WTC11 (cell line): ENCODE results near the gene XRCC4. TPM values are rescaled to one million over a fixed set of nuclear protein-coding genes. Genes with fewer than 3 reads are reported as not detected.
"Not testable (repeated sequence)": the region's sequence is repeated elsewhere in the genome, so short reads cannot be mapped to it uniquely, and the experiment has no call there.

Experiments used
- ATAC-seq: fragments of 200-7000 bp; cut with Tn5 transposase; 2 replicates; pipeline ENCODE4 v1.10.0; 2021; ENCODE audit warnings: mild to moderate bottlenecking, moderate library complexity
- CTCF ChIA-PET: fragments of 300-600 bp; sonication (Branson Sonifier 250); formaldehyde crosslinking; loops from one replicate; lab custom pipeline; 2021; ENCODE audit warnings: antibody characterized with exemption; lab: Charles Lee
- POLR2A ChIA-PET: fragments of 350-600 bp; sonication (Branson Sonifier 250); formaldehyde crosslinking; loops from one replicate; lab custom pipeline; 2021; ENCODE audit warnings: antibody characterized with exemption; lab: Charles Lee
- DNase-seq: peaks from one replicate; pipeline ENCODE4 v3.0.0; 2021; ENCODE audit warnings: low spot score
- H3K27ac Mint-ChIP-seq: 2 replicates; pipeline ENCODE4 v1.8.0; 2021; ENCODE audit warnings: mixed read lengths
- H3K27me3 Mint-ChIP-seq: 2 replicates; pipeline ENCODE4 v1.8.0; 2021; ENCODE audit warnings: low read depth, mild to moderate bottlenecking, moderate library complexity, mixed read lengths
- H3K36me3 Mint-ChIP-seq: 2 replicates; pipeline ENCODE4 v1.8.0; 2021; ENCODE audit warnings: mixed read lengths
- H3K4me1 Mint-ChIP-seq: 2 replicates; pipeline ENCODE4 v1.8.0; 2022; ENCODE audit warnings: mixed read lengths
- H3K4me3 Mint-ChIP-seq: 2 replicates; pipeline ENCODE4 v1.8.0; 2021; ENCODE audit warnings: mild to moderate bottlenecking, moderate library complexity, mixed read lengths
- H3K9me3 Mint-ChIP-seq: 2 replicates; pipeline ENCODE4 v1.8.0; 2021; ENCODE audit warnings: mixed read lengths
- AFF4 ChIP-seq: sonication (generic); formaldehyde crosslinking; IDR thresholded peaks from 2 replicates; pipeline ENCODE4 v1.8.1; 2023; ENCODE audit warnings: mild to moderate bottlenecking, missing genetic modification reagents, borderline replicate concordance
- ATF1 ChIP-seq: sonication (generic); formaldehyde crosslinking; IDR thresholded peaks from 2 replicates; pipeline ENCODE4 v1.8.1; 2023; ENCODE audit warnings: mild to moderate bottlenecking, moderate library complexity, missing genetic modification reagents
- E2F1 ChIP-seq: sonication (generic); formaldehyde crosslinking; IDR thresholded peaks from 2 replicates; pipeline ENCODE4 v1.8.0; 2022; ENCODE audit warnings: mild to moderate bottlenecking, missing genetic modification reagents
- E2F4 ChIP-seq: sonication (generic); formaldehyde crosslinking; IDR thresholded peaks from 2 replicates; pipeline ENCODE4 v1.8.1; 2022; ENCODE audit warnings: low read depth, mild to moderate bottlenecking, moderate library complexity, missing genetic modification reagents, borderline replicate concordance
- ETV6 ChIP-seq: sonication (generic); formaldehyde crosslinking; IDR thresholded peaks from 2 replicates; pipeline ENCODE4 v1.8.1; 2022; ENCODE audit warnings: mild to moderate bottlenecking, missing genetic modification reagents
- FOXP1 ChIP-seq: sonication (generic); formaldehyde crosslinking; IDR thresholded peaks from 2 replicates; pipeline ENCODE4 v1.8.0; 2022; ENCODE audit warnings: missing genetic modification reagents, mild to moderate bottlenecking, moderate library complexity, borderline replicate concordance
- GTF2I ChIP-seq: fragments of 250-450 bp; sonication (Bioruptor Pico); conservative IDR thresholded peaks from 2 replicates; pipeline ENCODE4 v1.4.0; 2021; ENCODE audit warnings: mild to moderate bottlenecking
- JAZF1 ChIP-seq: fragments of 250-450 bp; sonication (Bioruptor Pico); IDR thresholded peaks from 2 replicates; pipeline ENCODE4 v1.9.0; 2021; ENCODE audit warnings: moderate library complexity, mild to moderate bottlenecking, inconsistent platforms
- MLX ChIP-seq: sonication (generic); formaldehyde crosslinking; IDR thresholded peaks from 2 replicates; pipeline ENCODE4 v1.8.1; 2023; ENCODE audit warnings: mild to moderate bottlenecking, missing genetic modification reagents, moderate library complexity
- PRDM15 ChIP-seq: sonication (generic); formaldehyde crosslinking; IDR thresholded peaks from 2 replicates; pipeline ENCODE4 v1.8.0; 2022; ENCODE audit warnings: missing genetic modification reagents
- ZBTB21 ChIP-seq: sonication (generic); formaldehyde crosslinking; IDR thresholded peaks from 2 replicates; pipeline ENCODE4 v1.8.1; 2023; ENCODE audit warnings: mild to moderate bottlenecking, missing genetic modification reagents, borderline replicate concordance
- ZMAT4 ChIP-seq: fragments of 250-450 bp; sonication (Bioruptor Pico); IDR thresholded peaks from 2 replicates; pipeline ENCODE4 v1.9.0; 2021; ENCODE audit warnings: mild to moderate bottlenecking
- ZNF396 ChIP-seq: fragments of 250-450 bp; sonication (Bioruptor Pico); IDR thresholded peaks from 2 replicates; pipeline ENCODE4 v1.8.0; 2021; ENCODE audit warnings: mild to moderate bottlenecking, moderate library complexity, borderline replicate concordance
- ZNF425 ChIP-seq: fragments of 250-450 bp; sonication (Bioruptor Pico); conservative IDR thresholded peaks from 2 replicates; pipeline ENCODE4 v1.9.0; 2021; ENCODE audit warnings: mild to moderate bottlenecking
- total RNA-seq: library from RNA; stranded (reverse); gene quantifications from 3 replicates; pipeline ENCODE4 v1.2.3, GENCODE V29; 2021

Gene XRCC4
- total RNA-seq, 1 experiment from 2014 or later, result 13.5 TPM

GRCh38 chr5:83255268-83255667 is 177.9 kb downstream of the XRCC4 start (continued):
- no peak for TF ChIP-seq ATF1
- no peak for TF ChIP-seq ZNF396 (CRISPR knock-in tag)

GRCh38 chr5:83256091-83256780 is 178.9 kb downstream of the XRCC4 start:
- Mint-ChIP-seq H3K36me3 (peaks cover 7% of the 10 kb centered on the region), H3K27me3 (no peaks in the 10 kb centered on the region), H3K27ac (no peak overlapping the region), H3K9me3 (peaks cover 5% of the 10 kb centered on the region), H3K4me3 (no peak overlapping the region), H3K4me1 (peaks cover 9% of the 10 kb centered on the region)
- no peak for TF ChIP-seq ZNF396 (CRISPR knock-in tag)
- TF ChIP-seq ZBTB21 (CRISPR knock-in tag), result no peak
- TF ChIP-seq ZNF425, result no peak
- TF ChIP-seq E2F1 (CRISPR knock-in tag), result no peak
- no peak for TF ChIP-seq ZMAT4 (CRISPR knock-in tag)
- TF ChIP-seq ETV6 (CRISPR knock-in tag), result no peak
- TF ChIP-seq GTF2I (CRISPR knock-in tag), result no peak
- no peak for TF ChIP-seq PRDM15 (CRISPR knock-in tag)
- no peak for TF ChIP-seq E2F4
- no peak for TF ChIP-seq JAZF1
- TF ChIP-seq MLX (CRISPR knock-in tag), result no peak
- no peak for TF ChIP-seq FOXP1
- no peak for TF ChIP-seq AFF4 (CRISPR knock-in tag)
- peak; percentile 32; the same call in 1 of the 2 replicates for ATAC-seq
- ChIA-PET CTCF (no interaction called here), POLR2A (no interaction called here)
- DNase-seq, result no peak

GRCh38 chr5:83257684-83258083 is 180.3 kb downstream of the XRCC4 start:
- H3K27ac Mint-ChIP-seq, H3K36me3 Mint-ChIP-seq, H3K9me3 Mint-ChIP-seq, ATAC-seq, CTCF ChIA-PET, H3K4me1 Mint-ChIP-seq, DNase-seq, H3K4me3 Mint-ChIP-seq, POLR2A ChIA-PET, H3K27me3 Mint-ChIP-seq: not testable (repeated sequence)
